ENCODE measurements around the gene ELAC2.

Gene ELAC2

DNA sequence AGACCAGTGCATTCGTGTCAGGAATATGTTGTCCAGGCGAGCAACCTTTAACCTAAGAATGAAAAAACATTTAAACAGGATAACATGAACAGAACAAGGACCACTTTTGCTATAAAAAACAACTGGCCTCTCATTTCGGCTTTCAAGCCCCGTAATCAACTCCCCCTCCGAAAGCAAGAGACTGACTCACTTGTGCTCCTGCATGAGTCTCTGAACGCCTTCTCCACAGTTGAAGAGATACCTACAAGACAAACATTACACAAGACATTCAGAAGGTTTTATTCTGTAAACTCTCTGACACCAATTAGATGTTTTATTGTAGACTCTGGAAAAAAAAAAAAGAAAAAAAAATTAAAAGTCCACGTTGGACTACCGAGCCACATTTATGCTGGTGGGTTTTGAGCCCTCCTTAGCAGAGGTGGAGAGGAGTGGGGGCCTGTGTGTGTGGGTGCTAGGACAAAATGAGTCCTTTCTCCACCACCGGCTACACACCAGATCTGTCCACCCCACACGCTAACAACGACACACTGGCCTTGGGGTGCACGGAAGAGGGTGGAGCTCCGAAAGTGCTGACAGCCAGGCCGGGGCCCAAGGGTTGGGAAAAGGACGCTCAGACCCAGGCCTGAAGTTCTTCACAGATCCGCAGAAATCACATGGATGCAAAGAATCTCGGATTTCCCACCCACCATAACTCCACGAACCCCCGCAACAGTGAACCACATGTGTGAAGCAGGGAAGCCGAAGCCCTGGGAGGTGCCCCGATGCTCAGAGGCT lies 759 bp downstream of the ELAC2 start:
- DNase-seq (ENCODE audit: low read depth), result no peak

- DNase-seq (ENCODE audit: low read depth), result no peak
Measured at GRCh38 chr17:13014801-13015200, 3.0 kb downstream of the ELAC2 start.

DNA sequence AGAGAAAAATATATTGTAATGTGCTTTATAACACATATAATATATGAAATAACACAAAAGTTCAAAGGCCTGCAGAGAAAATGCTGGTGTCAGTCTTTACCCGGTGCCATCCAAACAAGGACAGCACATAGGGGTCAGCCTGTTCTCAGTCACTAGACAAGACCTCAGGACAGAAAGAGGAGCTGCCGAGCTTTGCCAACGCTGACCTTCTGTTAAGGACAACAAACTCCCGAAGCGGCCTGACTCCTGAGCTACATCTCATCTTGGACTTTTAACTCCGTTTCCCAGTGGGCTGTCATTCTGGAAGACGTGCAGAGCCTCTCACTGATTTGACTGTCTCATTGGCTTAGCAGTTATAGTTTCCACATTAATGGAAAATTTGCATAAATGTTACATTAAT lies 6.9 kb downstream of the ELAC2 start:
- DNase-seq (ENCODE audit: low read depth), result no peak

- DNase-seq (ENCODE audit: low read depth), result no peak
Measured at GRCh38 chr17:13008461-13008860, 9.4 kb downstream of the ELAC2 start.

DNA sequence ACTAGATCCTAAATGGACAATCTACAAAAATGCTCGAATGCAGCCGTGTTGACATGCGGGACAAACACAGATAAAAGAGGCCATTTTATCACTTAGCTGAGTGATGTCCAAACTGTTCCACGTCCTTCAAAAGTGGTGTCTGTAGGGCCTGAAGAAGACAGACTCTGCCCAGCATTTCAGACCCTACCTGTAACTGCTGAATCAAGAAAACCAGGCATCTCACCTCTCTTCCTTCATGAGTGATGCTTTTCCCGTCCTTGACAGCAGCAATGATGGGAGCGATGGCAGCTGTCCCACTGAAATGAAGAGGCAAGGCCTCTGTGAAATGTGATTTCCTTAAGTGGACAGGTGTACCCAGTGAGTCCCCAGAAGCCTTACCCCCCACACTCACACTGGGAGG lies 12.3 kb downstream of the ELAC2 start:
- DNase-seq (ENCODE audit: low read depth), result no peak

DNA sequence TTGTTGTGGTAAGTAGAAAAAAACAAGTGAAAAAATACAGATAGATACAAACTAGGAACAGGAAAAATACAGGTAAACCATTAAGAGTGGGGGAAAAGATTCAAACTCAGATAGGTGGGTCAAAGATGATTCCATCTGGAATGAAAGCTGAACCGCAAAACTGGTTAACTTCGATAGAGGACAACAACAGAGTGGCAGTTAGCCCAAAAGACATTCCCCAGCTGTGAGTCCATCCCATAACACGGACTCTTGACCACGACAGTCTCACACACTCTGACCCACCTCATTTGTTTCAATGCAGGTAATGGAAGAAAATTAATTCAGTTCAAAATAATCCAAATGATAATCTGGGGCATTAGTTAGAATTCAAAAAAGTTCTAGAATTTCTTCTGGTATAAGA lies 13.5 kb downstream of the ELAC2 start:
- no peak for DNase-seq (ENCODE audit: low read depth)

- DNase-seq (ENCODE audit: low read depth), result no peak
Measured at GRCh38 chr17:13003927-13004326, 13.9 kb downstream of the ELAC2 start.

DNA sequence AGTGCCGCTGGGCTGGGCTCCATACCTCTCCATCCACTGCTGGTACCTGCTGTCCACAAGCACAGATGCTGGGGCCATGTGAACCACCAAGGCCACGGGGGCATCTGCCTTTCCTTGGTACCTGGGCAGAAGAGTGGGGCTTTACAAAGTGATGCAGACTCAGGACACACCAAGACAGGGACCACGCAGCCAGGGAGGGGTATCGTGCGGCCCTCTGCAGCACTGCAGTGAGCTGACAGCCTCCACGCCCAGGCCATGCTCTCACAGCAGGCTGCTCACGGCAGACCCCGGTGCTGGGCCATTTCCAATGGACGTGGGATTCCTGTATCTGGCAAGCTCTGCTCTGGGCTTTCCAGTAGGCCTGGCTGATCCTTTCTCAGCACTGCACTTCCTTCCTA lies 14.4 kb downstream of the ELAC2 start:
- DNase-seq (ENCODE audit: low read depth), result no peak

- DNase-seq (ENCODE audit: low read depth), result peak; percentile 38
Measured at GRCh38 chr17:13002761-13003453, 14.9 kb downstream of the ELAC2 start.

DNA sequence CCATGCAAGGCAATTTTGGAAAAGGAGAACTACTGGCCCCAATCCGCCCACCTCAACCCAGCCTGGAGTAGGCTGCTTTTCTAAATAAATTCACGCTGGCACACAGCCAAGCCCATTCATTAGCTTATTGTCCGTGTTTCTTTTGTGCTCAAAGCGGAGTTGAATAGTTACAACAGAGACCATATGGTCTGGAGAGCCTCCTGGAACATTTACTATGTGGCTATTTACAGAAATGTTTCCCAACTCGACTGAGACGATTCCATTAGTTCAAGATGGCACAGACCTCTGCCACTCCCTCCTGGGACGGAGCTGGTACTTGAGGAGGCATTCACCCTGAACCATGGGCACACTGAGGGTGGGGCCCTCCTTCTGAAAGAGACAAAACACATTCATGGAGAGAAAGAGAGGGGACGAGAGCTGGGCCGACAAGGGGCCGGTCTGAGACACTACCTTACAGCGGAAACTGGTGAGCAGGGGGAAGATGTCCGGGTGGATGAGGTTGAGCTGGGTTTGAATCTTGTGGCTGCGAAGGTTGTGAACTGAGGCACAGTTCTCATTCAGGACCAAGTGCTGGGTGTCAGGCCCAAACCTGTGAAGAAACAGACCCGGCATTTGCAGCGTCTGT lies 15.7 kb downstream of the ELAC2 start:
- DNase-seq (ENCODE audit: low read depth), result no peak

GRCh38 chr17:13000561-13000960 lies 17.3 kb downstream of the ELAC2 start:
- DNase-seq (ENCODE audit: low read depth), result no peak

GRCh38 chr17:12998874-12999273 lies 19.0 kb downstream of the ELAC2 start:
- no peak for DNase-seq (ENCODE audit: low read depth)

- no peak for DNase-seq (ENCODE audit: low read depth)
Measured at GRCh38 chr17:12998461-12998860, 19.4 kb downstream of the ELAC2 start.

- DNase-seq (ENCODE audit: low read depth), result no peak
Measured at GRCh38 chr17:12996941-12997340, 20.9 kb downstream of the ELAC2 start.

GRCh38 chr17:12996357-12996756 lies 21.5 kb downstream of the ELAC2 start:
- no peak for DNase-seq (ENCODE audit: low read depth)

DNA sequence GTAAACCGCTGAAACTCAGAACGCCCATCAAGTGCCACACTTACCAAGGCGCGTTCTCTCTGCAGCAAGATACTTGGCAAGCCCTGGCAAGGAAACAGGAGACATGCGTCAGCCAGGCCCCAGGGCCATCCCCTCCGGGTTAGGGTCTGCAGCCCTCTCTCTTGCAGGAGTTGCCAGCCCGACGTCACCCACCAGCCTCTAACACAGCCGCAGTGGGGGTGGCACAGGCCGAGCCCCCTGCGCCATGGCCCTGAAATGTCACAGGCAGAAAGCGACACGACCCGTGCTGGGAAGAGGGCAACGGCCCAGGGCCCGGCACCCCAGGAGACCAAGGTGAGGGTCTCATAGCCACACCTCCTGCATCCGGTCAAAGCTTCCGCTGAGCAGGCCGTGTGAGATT lies 21.9 kb downstream of the ELAC2 start:
- no peak for DNase-seq (ENCODE audit: low read depth)

- DNase-seq (ENCODE audit: low read depth), result no peak
Measured at GRCh38 chr17:12995106-12995895, 22.5 kb downstream of the ELAC2 start.

GRCh38 chr17:12994341-12995074 lies 23.3 kb downstream of the ELAC2 start:
- no peak for DNase-seq (ENCODE audit: low read depth)

- no peak for DNase-seq (ENCODE audit: low read depth)
Measured at GRCh38 chr17:12993631-12994030, 24.2 kb downstream of the ELAC2 start.

GRCh38 chr17:12992676-12993075 lies 25.2 kb downstream of the ELAC2 start:
- no peak for DNase-seq (ENCODE audit: low read depth)

- no peak for DNase-seq (ENCODE audit: low read depth)
Measured at GRCh38 chr17:12990926-12991325, 26.9 kb downstream of the ELAC2 start.
